LNCaP clone FGC (cell line): ENCODE data around the gene RBM4B.

Source experiments
- DNase-seq: peaks from one replicate; pipeline ENCODE4 v3.0.0-alpha.2; 2011; ENCODE audit warnings: low read depth
- H3K4me3 ChIP-seq: 2 replicates; pipeline ENCODE4 v1.5.1; 2011; ENCODE audit warnings: mild to moderate bottlenecking, low read depth, low read length, control low read depth
- TF ChIP-seq, protein P1 (sequence below): IDR thresholded peaks from 2 replicates; pipeline ENCODE4 v1.5.1; 2012; ENCODE audit warnings: mild to moderate bottlenecking; ENCODE audit not compliant: control insufficient read depth, insufficient read depth; ENCODE audit errors: extremely low read depth

The RBM4B gene

GRCh38 chr11:66686100-66686785, 8.6 kb upstream of the RBM4B start:
- no peak for DNase-seq
- TF ChIP-seq, protein P1, sequence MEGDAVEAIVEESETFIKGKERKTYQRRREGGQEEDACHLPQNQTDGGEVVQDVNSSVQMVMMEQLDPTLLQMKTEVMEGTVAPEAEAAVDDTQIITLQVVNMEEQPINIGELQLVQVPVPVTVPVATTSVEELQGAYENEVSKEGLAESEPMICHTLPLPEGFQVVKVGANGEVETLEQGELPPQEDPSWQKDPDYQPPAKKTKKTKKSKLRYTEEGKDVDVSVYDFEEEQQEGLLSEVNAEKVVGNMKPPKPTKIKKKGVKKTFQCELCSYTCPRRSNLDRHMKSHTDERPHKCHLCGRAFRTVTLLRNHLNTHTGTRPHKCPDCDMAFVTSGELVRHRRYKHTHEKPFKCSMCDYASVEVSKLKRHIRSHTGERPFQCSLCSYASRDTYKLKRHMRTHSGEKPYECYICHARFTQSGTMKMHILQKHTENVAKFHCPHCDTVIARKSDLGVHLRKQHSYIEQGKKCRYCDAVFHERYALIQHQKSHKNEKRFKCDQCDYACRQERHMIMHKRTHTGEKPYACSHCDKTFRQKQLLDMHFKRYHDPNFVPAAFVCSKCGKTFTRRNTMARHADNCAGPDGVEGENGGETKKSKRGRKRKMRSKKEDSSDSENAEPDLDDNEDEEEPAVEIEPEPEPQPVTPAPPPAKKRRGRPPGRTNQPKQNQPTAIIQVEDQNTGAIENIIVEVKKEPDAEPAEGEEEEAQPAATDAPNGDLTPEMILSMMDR: no peak
- H3K4me3 ChIP-seq: no peak overlapping the region

GRCh38 chr11:66685276-66686099, 7.8 kb upstream of the RBM4B start:
- H3K4me3 ChIP-seq: no peak overlapping the region
- no peak for DNase-seq
- TF ChIP-seq, protein P1: no peak

DNA sequence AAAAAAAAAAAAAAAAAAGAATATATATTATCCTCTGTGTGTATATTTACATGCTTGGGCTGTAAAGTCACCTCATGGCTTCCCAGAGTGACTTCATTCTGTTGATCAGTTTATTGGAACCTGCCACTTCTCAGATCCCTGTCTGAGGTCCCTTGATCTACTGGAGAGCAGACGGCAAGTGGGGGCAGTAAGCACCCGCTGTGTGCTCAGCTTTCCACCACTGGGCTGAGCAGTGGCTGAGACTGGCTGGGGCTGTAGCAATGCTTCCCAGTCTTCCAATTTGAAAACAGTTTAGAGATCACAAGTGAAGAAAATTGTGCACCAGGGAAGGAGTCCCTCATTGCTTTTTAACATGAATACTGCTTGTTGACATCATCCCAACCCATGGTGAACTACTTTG, 6.9 kb upstream of the RBM4B start:
- no peak overlapping the region for H3K4me3 ChIP-seq
- no peak for DNase-seq
- TF ChIP-seq, protein P1: no peak

DNA sequence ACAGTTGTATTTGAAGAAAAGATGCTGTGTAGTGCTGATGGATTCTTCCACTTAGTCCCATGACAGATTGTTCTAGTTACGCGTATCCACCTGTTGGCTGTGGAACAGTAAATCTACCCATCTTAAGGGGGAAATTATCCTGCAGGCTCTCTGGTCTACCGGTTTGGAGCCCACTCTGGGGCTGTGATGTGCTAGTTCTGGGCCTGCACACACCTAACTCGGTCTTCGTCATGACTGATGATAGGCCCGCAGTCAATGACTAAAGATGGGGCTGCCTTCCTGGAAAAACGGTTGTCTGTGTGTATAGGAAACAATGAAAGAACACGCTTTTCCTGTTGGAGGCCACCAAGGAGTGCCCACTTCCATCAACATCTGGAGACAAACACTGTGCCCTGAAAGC, 6.2 kb upstream of the RBM4B start:
- no peak overlapping the region for H3K4me3 ChIP-seq
- TF ChIP-seq, protein P1: no peak
- DNase-seq: no peak

DNA sequence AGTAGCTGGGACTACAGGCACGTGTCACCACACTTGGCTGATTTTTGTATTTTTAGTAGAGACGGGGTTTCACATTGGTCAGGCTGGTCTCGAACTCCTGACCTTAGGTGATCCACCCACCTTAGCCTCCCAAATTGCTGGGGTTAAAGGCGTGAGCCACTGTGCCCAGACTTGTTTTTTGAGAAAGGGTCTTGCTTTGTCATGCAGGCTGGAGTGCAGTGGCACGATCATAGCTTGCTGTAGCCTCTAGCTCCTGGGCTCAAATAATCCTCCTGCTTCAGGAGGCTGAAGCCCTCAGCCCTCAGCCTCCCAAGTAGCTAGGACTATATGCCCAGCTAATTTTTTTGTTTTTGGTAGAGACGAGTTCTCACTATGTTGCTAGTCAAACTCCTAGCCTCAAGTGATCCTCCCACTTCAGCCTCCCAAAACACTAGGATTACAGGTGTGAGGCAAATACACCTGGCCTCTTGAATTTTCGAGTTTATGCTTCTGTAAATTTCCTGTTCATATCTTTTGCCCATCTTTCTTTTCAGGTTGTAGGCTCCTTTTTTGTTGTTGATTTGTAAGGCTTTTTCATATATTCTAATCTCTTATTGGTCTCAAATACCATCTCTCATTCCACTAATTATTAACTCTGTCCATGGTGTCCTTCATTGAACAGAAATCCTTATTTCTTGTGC, 3.4 kb upstream of the RBM4B start:
- TF ChIP-seq, protein P1: no peak
- H3K4me3 ChIP-seq: no peak overlapping the region
- DNase-seq: no peak

- TF ChIP-seq, protein P1: no peak
- DNase-seq: no peak
- peak overlapping the region; percentile 74 for H3K4me3 ChIP-seq
These were observed 622 bp downstream of the RBM4B start for GRCh38 chr11:66676931-66677598.
